Ovary (tissue), 9 donors: ENCODE data around the gene GRK6. TPM values are rescaled to one million over a fixed set of nuclear protein-coding genes. Genes with fewer than 3 reads are reported as not detected.
A peak's percentile ranks its signal among the peaks of the same experiment; 100 is the strongest.

Source experiments
- DNase-seq, 5 donors: peaks; one replicate each; pipeline ENCODE4 v3.0.0-alpha.2; 2019 to 2020
- H3K27ac ChIP-seq, 2 donors: fragments of 200-600 bp; one replicate each; pipeline versions ENCODE4 v1.5.1 to v1.8.0; 2019 to 2022
- H3K27me3 ChIP-seq: fragments of 200-600 bp; one replicate; pipeline ENCODE4 v1.8.0; 2022
- H3K36me3 ChIP-seq: fragments of 200-600 bp; sonication (generic); one replicate; pipeline ENCODE4 v1.5.1; 2019
- H3K4me1 ChIP-seq: one replicate; pipeline ENCODE4 v1.8.1; 2013; ENCODE audit warnings: mild to moderate bottlenecking, moderate library complexity; ENCODE audit not compliant: insufficient read depth
- H3K4me3 ChIP-seq: fragments of 200-600 bp; sonication (generic); one replicate; pipeline ENCODE4 v1.5.1; 2017
- H3K9me3 ChIP-seq, 2 donors: fragments of 200-600 bp in 1 of 2; sonication (generic) in 1 of 2; one replicate each; pipeline versions ENCODE4 v1.5.1 to v1.8.1; 2013 to 2019; ENCODE audit warnings: mild to moderate bottlenecking in 1 of 2, moderate library complexity in 1 of 2
- EP300 ChIP-seq: sonication (generic); formaldehyde crosslinking; IDR thresholded peaks from one replicate; pipeline ENCODE4 v1.6.1; 2017; ENCODE audit warnings: antibody characterized with exemption
- POLR2A ChIP-seq: fragments of 450-650 bp; IDR thresholded peaks from one replicate; pipeline ENCODE4 v1.6.1; 2017; ENCODE audit warnings: antibody characterized with exemption, mild to moderate bottlenecking, moderate library complexity
- WGBS, 3 donors: extraction: QIAGEN DNeasy Blood & Tissue Kit in 1 of 3; methylation state at CpG; one replicate each; pipeline versions ENCODE4 v1.1.5 to v1.1.7; 2013 to 2017; 5-methylcytosine and 5-hydroxymethylcytosine counted together
- intact Hi-C, 4 donors: fragments of 100-400 bp; cut with DNase I; formaldehyde crosslinking; loops; one replicate each; pipeline versions ENCODE4 v1.11.0 to v1.15.1; 2022 to 2023
- polyA plus RNA-seq, 2 donors: library from polyadenylated mRNA; stranded (reverse); fragments of 200-250 nt in 1 of 2; fragments of 350-450 nt in 1 of 2; fragmentation: Illumina TruSeq in 1 of 2; extraction: RNeasy Lipid Tissue Mini Kit (QIAGEN cat#74804) in 1 of 2; gene quantifications; one replicate each; pipeline ENCODE4 v1.2.3, GENCODE V29; 2013 to 2014
- total RNA-seq, 7 donors: library from RNA; depleted of rRNA in 2 of 7; stranded (reverse); fragments of >200 nt in 2 of 7; fragmentation: NEBNext Ultra II Directional in 3 of 7; extraction: Animal tissue kit (Norgen Biotek cat#: 25700) in 3 of 7; gene quantifications; one replicate each; pipeline versions ENCODE4 v1.1.0 to v1.2.4, GENCODE V29; 2016 to 2023
- TF ChIP-seq, protein P1 (sequence below), 3 donors: fragments of 450-650 bp in 2 of 3; fragments of 200-600 bp in 1 of 3; IDR thresholded peaks; one replicate each; pipeline versions ENCODE4 v1.5.1 to v1.8.0; 2016 to 2022; ENCODE audit warnings: antibody characterized with exemption in 3 of 3, mild to moderate bottlenecking in 1 of 3
- donor health status: DM: no; HTN: no; CAD: no; lungs with moderate emphysema.
- donor health status: DM: no; HTN: no; CAD: no.
- donor health status: Bipolar disorder and iron deficiency.
- donor health status: DM: yes; HTN: yes; CAD: no.
- donor health status: DM: no; HTN: no; CAD: no.
- donor health status: DM: yes; HTN: yes; CAD: no.

GRK6 gene
- total and polyA plus RNA-seq, 9 donors, result 5.9 to 30.3 (median 18.6) TPM

DNA sequence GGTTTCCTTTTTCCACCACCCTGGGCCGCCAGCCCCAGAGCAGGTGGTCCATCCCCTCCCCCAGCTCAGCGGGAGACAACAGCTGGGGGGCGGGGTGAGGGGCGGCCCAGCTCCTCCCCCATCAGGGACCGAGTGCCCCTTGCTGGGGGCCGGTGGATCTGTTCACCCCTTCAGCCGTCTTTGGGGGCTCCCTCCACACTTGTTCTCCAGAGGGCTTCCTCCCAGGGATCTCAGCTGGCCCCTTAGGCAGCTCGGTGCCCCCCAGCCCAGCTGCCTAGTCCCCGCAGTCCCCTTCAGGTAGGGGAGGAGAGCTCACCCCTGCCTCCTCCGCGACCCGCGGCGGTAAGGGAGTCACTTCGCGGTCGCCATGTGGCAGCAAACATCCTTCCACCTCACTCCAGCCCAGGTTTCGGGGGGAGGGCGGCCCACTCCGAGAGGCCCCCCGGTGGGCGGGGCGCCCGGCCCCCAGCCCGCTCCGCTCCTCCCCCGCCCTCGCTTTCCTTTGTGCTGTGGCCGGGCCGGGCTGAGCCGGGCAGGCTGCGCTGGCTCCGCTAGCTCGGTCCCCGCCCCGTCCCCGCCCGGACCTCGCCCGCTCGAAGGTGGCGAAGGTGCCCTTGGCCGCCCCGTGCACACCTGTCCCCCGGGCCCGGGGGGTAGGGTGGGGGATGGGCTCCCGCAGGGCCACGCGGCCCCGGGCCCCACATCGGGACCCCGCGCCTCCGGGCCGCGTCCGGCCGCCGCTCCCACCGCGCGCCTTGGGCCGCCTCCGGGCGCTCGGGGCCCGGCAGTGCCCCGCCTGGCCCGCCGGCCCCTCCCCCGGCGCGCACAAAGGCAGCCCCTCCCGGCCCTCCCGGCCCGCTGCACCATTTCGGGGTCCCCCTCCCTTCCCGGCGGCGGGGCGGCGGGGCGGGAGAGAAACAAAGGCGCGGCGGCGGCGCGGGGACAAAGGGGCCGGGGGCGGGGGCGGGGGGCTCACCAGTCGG is 46.3 kb downstream of the GRK6 start:
- TF ChIP-seq POLR2A (no peak), EP300 (no peak)
- intact Hi-C loops, result no loop called here
- Histone ChIP-seq H3K4me1 (peaks cover 21% of the 10 kb centered on the region), H3K9me3 (no peaks in the 10 kb centered on the region), H3K27me3 (no peaks in the 10 kb centered on the region), H3K36me3 (no peaks in the 10 kb centered on the region), H3K27ac (peak overlapping the region; percentile 61 to 69), H3K4me3 (peak overlapping the region; percentile 80)
- DNase-seq, result peak in 4 of 5 donors; percentile 55 to 70 (median 66)
- WGBS, 3 donors, result 1% methylated on average over 58 to 87 of the region's 93 CpGs

DNA sequence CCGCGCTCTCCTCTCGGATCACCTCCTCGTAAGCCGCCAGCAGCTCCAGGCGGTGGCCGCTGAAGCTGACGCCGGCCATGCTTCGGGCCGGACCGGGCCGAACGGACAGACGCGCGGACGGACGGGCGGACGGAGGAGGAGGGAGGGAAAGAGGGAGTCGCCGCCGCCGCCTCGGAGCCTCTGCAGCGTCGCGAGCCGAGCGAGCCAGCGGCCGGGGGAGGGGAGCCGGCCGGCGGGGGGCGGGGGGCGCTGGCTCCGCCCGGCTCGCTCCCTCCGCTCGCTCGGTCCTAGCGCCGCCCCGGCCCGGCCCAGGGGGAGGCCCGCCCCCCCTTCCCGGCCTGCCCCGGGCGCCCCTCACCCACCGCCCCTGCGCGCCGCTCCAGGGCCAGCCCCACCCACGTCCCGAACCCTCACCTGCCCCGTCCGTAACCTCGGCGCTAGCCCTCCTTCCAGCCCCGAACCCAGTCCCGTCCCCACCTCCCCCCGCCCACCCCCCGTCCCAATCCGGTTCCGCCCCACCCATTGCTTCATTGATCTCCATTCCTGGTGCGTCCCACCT is 47.0 kb downstream of the GRK6 start, which contains the start of gene DBN1:
Gene DBN1 (minus strand): TSS at position 192 of the 559 bp plus-strand sequence. CDS start 113 bp downstream, at position 79.
- intact Hi-C loops, result no loop called here
- Histone ChIP-seq H3K4me3 (peak within 1 kb of the TSS; percentile 80), H3K36me3 (no peaks in the 10 kb centered on the region), H3K27ac (peak within 1 kb of the TSS; percentile 61 to 69), H3K9me3 (no peaks in the 10 kb centered on the region), H3K4me1 (peaks cover 21% of the 10 kb centered on the region), H3K27me3 (no peaks in the 10 kb centered on the region)
- TF ChIP-seq, protein P1, sequence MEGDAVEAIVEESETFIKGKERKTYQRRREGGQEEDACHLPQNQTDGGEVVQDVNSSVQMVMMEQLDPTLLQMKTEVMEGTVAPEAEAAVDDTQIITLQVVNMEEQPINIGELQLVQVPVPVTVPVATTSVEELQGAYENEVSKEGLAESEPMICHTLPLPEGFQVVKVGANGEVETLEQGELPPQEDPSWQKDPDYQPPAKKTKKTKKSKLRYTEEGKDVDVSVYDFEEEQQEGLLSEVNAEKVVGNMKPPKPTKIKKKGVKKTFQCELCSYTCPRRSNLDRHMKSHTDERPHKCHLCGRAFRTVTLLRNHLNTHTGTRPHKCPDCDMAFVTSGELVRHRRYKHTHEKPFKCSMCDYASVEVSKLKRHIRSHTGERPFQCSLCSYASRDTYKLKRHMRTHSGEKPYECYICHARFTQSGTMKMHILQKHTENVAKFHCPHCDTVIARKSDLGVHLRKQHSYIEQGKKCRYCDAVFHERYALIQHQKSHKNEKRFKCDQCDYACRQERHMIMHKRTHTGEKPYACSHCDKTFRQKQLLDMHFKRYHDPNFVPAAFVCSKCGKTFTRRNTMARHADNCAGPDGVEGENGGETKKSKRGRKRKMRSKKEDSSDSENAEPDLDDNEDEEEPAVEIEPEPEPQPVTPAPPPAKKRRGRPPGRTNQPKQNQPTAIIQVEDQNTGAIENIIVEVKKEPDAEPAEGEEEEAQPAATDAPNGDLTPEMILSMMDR (IDR thresholded peaks at IDR 0.05), result no peak
- TF ChIP-seq POLR2A (no peak), EP300 (no peak)
- 1 to 3% (median 1%) methylated on average over 12 to 68 of the region's 69 CpGs for WGBS, 3 donors
- DNase-seq, result peak; percentile 53 to 76 (median 68)

DNA sequence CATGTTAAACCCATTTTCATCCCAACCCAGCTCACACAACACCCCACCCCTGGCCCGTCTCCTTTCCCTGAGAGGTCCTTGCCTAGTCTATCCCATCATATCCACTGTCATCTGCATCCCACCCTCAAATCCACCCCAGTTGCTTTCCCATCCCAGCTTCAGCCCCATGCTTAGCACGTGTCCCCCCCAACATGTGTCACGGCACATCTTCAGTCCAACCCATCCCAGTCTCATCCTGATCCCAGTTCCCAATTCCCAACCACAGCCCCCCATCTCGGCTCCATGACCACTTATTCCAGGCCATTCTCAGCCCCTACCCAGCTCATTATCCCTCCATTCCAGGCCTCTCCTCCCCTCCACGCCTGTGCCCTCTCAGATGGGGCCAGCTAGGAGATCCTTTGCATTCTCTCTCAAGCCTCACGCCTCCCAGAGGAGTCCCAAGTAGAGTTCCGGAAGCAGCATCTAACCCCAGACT is 47.6 kb downstream of the GRK6 start:
- Histone ChIP-seq H3K4me3 (no peak overlapping the region), H3K4me1 (peaks cover 25% of the 10 kb centered on the region), H3K36me3 (no peaks in the 10 kb centered on the region), H3K27ac (peak overlapping the region; percentile 56 to 69), H3K27me3 (no peaks in the 10 kb centered on the region), H3K9me3 (no peaks in the 10 kb centered on the region)
- intact Hi-C loops, result no loop called here
- WGBS, 3 donors, result 12 to 20% (median 14%) methylated on average over 7 of the region's 7 CpGs
- no peak for DNase-seq
- TF ChIP-seq EP300, result no peak
- TF ChIP-seq, protein P1 (IDR thresholded peaks at IDR 0.05), result no peak
- no peak for TF ChIP-seq POLR2A

DNA sequence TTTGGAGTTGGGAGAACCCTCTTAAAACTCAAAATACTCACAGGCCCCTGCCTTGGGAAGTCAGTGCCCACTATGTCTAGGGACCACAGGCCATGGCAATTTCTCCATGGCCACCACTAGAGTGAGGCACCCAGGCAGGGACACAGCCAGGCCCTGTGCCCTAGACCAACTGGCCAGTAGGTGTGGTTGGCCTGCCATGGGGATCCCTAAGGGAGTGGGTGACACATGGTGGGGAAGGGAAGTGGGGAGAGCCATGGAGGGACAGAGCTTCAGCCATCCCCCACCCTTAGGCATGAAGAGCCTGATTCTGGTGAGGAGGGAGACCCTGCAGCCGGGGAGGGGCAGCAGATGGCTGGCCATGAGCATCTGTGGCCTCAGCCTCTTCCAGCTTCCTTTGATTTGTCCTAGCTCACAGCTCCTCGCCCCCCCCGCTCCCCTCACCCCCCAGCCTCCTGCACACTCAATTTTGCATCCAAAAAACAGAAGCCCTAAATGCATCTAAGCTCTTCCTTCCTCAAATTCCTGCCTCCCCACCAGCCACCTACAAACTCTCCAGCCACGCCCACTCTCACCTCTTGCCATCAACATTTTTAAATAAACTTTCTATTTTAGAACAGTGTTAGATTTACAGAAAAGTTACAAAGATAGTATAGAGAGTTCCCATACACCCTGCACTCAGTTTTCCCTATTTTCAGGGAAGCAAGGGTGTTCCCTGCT is 48.5 kb downstream of the GRK6 start:
- intact Hi-C loops, result no loop called here
- H3K9me3 ChIP-seq, result no peaks in the 10 kb centered on the region
- 19 to 27% (median 22%) methylated on average over 4 of the region's 4 CpGs for WGBS, 3 donors
- H3K27me3 ChIP-seq, result no peaks in the 10 kb centered on the region
- no peak for DNase-seq
- TF ChIP-seq POLR2A (no peak), EP300 (no peak)
- TF ChIP-seq, protein P1 (IDR thresholded peaks at IDR 0.05), result no peak
- H3K36me3 ChIP-seq, result no peaks in the 10 kb centered on the region
- peak overlapping the region in 1 of 2 donors; percentile 56 for H3K27ac ChIP-seq
- no peak overlapping the region for H3K4me3 ChIP-seq
- H3K4me1 ChIP-seq, result peaks cover 30% of the 10 kb centered on the region
